ENCODE results near the gene CDON. TPM values are rescaled to one million over a fixed set of nuclear protein-coding genes. Genes with fewer than 3 reads are reported as not detected.

The CDON gene
- total and polyA plus RNA-seq, 2 donors (not counting 1 experiment from before 2014, with no cell fraction given): 0.01 TPM; not detected in 1

DNA sequence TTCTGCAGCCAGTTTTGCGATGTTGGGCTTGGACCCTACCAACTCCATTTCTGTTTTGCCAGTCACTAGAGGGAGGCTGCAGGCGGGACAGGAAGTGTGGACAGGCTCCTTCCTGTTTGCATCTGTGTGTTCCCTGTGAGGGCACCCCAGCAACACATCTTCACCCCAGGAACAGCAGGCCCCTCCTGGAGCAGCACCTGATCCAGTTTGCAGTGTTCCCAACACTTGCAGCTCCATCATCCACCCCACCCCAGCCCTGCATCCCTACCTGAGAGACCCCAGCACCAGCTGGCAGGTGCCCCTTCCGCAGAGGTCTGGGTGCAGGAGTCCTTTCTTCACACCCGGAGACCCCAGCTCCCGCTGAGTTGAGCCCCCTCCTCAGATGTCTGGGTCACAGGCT is 124.2 kb downstream of the CDON start:
- no peaks in the 10 kb centered on the region for H3K27me3 Mint-ChIP-seq
- TF ChIP-seq EZH2 (IDR thresholded peaks at IDR 0.05; ENCODE audit: borderline replicate concordance, insufficient read depth, low read depth, low read length, poor library complexity, severe bottlenecking): no peak
- TF ChIP-seq, protein P1, sequence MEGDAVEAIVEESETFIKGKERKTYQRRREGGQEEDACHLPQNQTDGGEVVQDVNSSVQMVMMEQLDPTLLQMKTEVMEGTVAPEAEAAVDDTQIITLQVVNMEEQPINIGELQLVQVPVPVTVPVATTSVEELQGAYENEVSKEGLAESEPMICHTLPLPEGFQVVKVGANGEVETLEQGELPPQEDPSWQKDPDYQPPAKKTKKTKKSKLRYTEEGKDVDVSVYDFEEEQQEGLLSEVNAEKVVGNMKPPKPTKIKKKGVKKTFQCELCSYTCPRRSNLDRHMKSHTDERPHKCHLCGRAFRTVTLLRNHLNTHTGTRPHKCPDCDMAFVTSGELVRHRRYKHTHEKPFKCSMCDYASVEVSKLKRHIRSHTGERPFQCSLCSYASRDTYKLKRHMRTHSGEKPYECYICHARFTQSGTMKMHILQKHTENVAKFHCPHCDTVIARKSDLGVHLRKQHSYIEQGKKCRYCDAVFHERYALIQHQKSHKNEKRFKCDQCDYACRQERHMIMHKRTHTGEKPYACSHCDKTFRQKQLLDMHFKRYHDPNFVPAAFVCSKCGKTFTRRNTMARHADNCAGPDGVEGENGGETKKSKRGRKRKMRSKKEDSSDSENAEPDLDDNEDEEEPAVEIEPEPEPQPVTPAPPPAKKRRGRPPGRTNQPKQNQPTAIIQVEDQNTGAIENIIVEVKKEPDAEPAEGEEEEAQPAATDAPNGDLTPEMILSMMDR (IDR thresholded peaks at IDR 0.05): no peak
- Histone ChIP-seq H3K79me2 (ENCODE audit: control insufficient read depth, insufficient read depth, low read length) (no peaks in the 10 kb centered on the region), H3K27me3 (replicated peaks in 1 of 4; ENCODE audit: control extremely low read depth in 1 of 4, control insufficient read depth in 3 of 4, insufficient read depth in 4 of 4, low read length in 3 of 4) (peaks cover 0 to 4% (median 0%) of the 10 kb centered on the region in 4 experiments), H3K4me3 (ENCODE audit: control extremely low read depth in 1 of 5, extremely low read depth in 1 of 5, insufficient read depth in 1 of 5, low read depth in 2 of 5, low read length in 4 of 5) (no peak overlapping the region), H3K27ac (ENCODE audit: low read length in 2 of 2) (no peak overlapping the region), H4K20me1 (ENCODE audit: control insufficient read depth, insufficient read depth, low read length, poor library complexity, severe bottlenecking) (no peaks in the 10 kb centered on the region), H3K9me3 (ENCODE audit: control extremely low read depth in 1 of 3, control insufficient read depth in 2 of 3, insufficient read depth in 1 of 3, low read length in 2 of 3) (no peaks in the 10 kb centered on the region), H3K4me1 (ENCODE audit: control insufficient read depth in 2 of 2, insufficient read depth in 2 of 2, low read length in 2 of 2) (no peaks in the 10 kb centered on the region), H2AFZ (ENCODE audit: insufficient read depth, low read depth, low read length, poor library complexity, severe bottlenecking) (no peak overlapping the region), H3K4me2 (replicated peaks; ENCODE audit: low read depth, low read length, poor library complexity, severe bottlenecking) (no peak overlapping the region), H3K36me3 (replicated peaks in 1 of 2; ENCODE audit: control extremely low read depth in 1 of 2, control insufficient read depth in 1 of 2, extremely low read depth in 1 of 2, insufficient read depth in 2 of 2, low read length in 1 of 2) (no peaks in the 10 kb centered on the region), H3K9ac (ENCODE audit: low read length) (no peak overlapping the region)
- POLR2A ChIA-PET: no interaction called here
- CTCF ChIA-PET: no interaction called here
- H3K27ac Mint-ChIP-seq: no peak overlapping the region
- H3K9me3 Mint-ChIP-seq (ENCODE audit: insufficient read depth): no peaks in the 10 kb centered on the region
- intact Hi-C loops (cut with micrococcal nuclease): no loop called here
- DNase-seq (no peak), ATAC-seq (ENCODE audit: low read depth) (no peak)
- 93% methylated on average over 5 of the region's 5 CpGs for WGBS (ENCODE audit: insufficient coverage)
- no peaks in the 10 kb centered on the region for H3K4me1 Mint-ChIP-seq
- no peak overlapping the region for H3K4me3 Mint-ChIP-seq

DNA sequence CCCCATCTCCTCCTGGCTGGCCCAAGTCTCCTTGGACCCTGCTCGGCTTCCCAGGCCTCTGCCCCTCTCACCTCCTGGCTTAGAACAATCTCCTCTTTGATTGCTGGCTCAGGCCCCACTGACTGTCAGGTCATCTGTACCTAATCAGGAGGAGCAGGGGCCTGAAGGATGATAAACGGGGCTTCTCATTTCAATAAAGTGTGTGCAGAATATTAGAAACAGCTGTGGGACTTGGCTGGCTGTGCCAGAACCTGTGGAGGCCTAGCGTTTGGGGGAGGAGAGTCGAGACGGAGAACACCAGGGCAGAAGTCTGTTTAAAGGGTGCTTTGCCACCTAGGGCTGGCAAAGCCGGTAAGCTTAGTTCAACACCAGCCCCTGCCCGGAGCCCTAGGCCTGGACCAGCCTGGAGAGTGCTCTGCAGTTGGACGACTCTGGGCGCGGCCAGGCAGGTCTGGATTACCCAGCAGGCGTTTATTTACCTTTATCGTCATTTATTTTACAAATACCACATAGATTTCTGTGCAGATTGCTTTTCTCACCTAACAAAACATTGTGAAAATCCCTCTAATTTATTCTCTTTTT is 127.0 kb downstream of the CDON start:
- ATAC-seq (ENCODE audit: low read depth): no peak
- peaks cover 2% of the 10 kb centered on the region for H3K27me3 Mint-ChIP-seq
- H3K27ac Mint-ChIP-seq: no peak overlapping the region
- no peak for DNase-seq
- H3K79me2 ChIP-seq (ENCODE audit: control insufficient read depth, insufficient read depth, low read length): no peaks in the 10 kb centered on the region
- ChIA-PET POLR2A (no interaction called here), CTCF (no interaction called here)
- no peaks in the 10 kb centered on the region for H3K27me3 ChIP-seq (replicated peaks in 1 of 4; ENCODE audit: control extremely low read depth in 1 of 4, control insufficient read depth in 3 of 4, insufficient read depth in 4 of 4, low read length in 3 of 4)
- no peak overlapping the region for H3K27ac ChIP-seq (ENCODE audit: low read length in 2 of 2)
- no peaks in the 10 kb centered on the region for H3K9me3 ChIP-seq (ENCODE audit: control extremely low read depth in 1 of 3, control insufficient read depth in 2 of 3, insufficient read depth in 1 of 3, low read length in 2 of 3)
- intact Hi-C loops (cut with micrococcal nuclease): no loop called here
- H4K20me1 ChIP-seq (ENCODE audit: control insufficient read depth, insufficient read depth, low read length, poor library complexity, severe bottlenecking): no peaks in the 10 kb centered on the region
- H3K4me3 Mint-ChIP-seq: no peak overlapping the region
- no peaks in the 10 kb centered on the region for H3K9me3 Mint-ChIP-seq (ENCODE audit: insufficient read depth)
- no peaks in the 10 kb centered on the region for H3K4me1 ChIP-seq (ENCODE audit: control insufficient read depth in 2 of 2, insufficient read depth in 2 of 2, low read length in 2 of 2)
- H3K9ac ChIP-seq (ENCODE audit: low read length): no peak overlapping the region
- TF ChIP-seq EZH2 (IDR thresholded peaks at IDR 0.05; ENCODE audit: borderline replicate concordance, insufficient read depth, low read depth, low read length, poor library complexity, severe bottlenecking): no peak
- TF ChIP-seq, protein P1 (IDR thresholded peaks at IDR 0.05): no peak
- H3K4me2 ChIP-seq (replicated peaks; ENCODE audit: low read depth, low read length, poor library complexity, severe bottlenecking): no peak overlapping the region
- no peak overlapping the region for H3K4me3 ChIP-seq (ENCODE audit: control extremely low read depth in 1 of 5, extremely low read depth in 1 of 5, insufficient read depth in 1 of 5, low read depth in 2 of 5, low read length in 4 of 5)
- 84% methylated on average over 12 of the region's 12 CpGs for WGBS (ENCODE audit: insufficient coverage)
- H3K4me1 Mint-ChIP-seq: no peaks in the 10 kb centered on the region
- H3K36me3 ChIP-seq (replicated peaks in 1 of 2; ENCODE audit: control extremely low read depth in 1 of 2, control insufficient read depth in 1 of 2, extremely low read depth in 1 of 2, insufficient read depth in 2 of 2, low read length in 1 of 2): no peaks in the 10 kb centered on the region
- H2AFZ ChIP-seq (ENCODE audit: insufficient read depth, low read depth, low read length, poor library complexity, severe bottlenecking): no peak overlapping the region
